Measurements from ENCODE around the gene FAM131C. TPM values are rescaled to one million over a fixed set of nuclear protein-coding genes. Genes with fewer than 3 reads are reported as not detected.

Gene FAM131C
- total RNA-seq, 1 experiment from 2014 or later = 7.4 TPM

DNA sequence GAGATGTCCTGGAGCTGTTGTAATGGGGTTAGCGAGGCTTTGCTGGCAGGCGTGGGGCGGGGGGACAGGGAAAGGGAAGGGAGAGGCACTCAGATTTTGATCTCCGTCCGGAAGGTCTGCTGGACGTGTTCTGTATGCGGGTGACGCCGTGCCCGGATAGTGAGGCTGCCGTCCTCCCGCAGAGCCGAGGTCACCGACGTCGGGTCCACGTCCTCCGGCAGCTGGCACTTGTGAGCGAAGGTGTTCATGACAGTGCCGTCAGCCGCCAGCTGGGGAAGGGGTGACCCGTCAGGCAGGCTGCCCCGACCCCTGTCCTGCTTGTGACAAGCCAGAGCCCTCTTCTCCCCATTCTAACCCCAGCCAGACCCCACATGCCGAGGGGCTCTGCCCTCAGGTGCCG is 58.0 kb downstream of the FAM131C start:
- no peaks in the 10 kb centered on the region for H3K79me2 ChIP-seq (ENCODE audit: low read depth)
- no TSS peak for BruUV-seq (replicated peaks)
- intact Hi-C loops (cut with micrococcal nuclease; ENCODE audit: unreplicated experiment) = no loop called here
- no peaks in the 10 kb centered on the region for H3K9me3 ChIP-seq (ENCODE audit: insufficient read depth, low read depth)
- no peaks in the 10 kb centered on the region for H3K9me2 ChIP-seq (ENCODE audit: insufficient read depth)
- ChIA-PET CTCF (interaction anchor here (0.7 kb wide), 1 partner anchor 33 kb away, joined by 3 read pairs; no protein-coding TSS in a partner anchor), POLR2A (ENCODE audit: unreplicated experiment) (no interaction called here)
- H3K4me3 ChIP-seq = no peak overlapping the region
- no peaks in the 10 kb centered on the region for H4K20me1 ChIP-seq (ENCODE audit: insufficient read depth)
- no peak overlapping the region for H2AFZ ChIP-seq
- TF ChIP-seq CTCF (conservative IDR thresholded peaks at IDR 0.05) = no peak
- H3F3A ChIP-seq (ENCODE audit: insufficient read depth, low read depth) = peaks cover 10% of the 10 kb centered on the region; the same call in 1 of the 2 replicates
- no peaks in the 10 kb centered on the region for H3K27me3 ChIP-seq (ENCODE audit: insufficient read depth, low read depth)
- H3K27ac ChIP-seq = no peak overlapping the region
- no peak for DNase-seq
- peaks cover 5% of the 10 kb centered on the region; the same call in 1 of the 2 replicates for H3K4me1 ChIP-seq (replicated peaks; ENCODE audit: insufficient read depth)
- no peak overlapping the region for H3K4me2 ChIP-seq
- H3K36me3 ChIP-seq (ENCODE audit: low read depth) = no peaks in the 10 kb centered on the region

DNA sequence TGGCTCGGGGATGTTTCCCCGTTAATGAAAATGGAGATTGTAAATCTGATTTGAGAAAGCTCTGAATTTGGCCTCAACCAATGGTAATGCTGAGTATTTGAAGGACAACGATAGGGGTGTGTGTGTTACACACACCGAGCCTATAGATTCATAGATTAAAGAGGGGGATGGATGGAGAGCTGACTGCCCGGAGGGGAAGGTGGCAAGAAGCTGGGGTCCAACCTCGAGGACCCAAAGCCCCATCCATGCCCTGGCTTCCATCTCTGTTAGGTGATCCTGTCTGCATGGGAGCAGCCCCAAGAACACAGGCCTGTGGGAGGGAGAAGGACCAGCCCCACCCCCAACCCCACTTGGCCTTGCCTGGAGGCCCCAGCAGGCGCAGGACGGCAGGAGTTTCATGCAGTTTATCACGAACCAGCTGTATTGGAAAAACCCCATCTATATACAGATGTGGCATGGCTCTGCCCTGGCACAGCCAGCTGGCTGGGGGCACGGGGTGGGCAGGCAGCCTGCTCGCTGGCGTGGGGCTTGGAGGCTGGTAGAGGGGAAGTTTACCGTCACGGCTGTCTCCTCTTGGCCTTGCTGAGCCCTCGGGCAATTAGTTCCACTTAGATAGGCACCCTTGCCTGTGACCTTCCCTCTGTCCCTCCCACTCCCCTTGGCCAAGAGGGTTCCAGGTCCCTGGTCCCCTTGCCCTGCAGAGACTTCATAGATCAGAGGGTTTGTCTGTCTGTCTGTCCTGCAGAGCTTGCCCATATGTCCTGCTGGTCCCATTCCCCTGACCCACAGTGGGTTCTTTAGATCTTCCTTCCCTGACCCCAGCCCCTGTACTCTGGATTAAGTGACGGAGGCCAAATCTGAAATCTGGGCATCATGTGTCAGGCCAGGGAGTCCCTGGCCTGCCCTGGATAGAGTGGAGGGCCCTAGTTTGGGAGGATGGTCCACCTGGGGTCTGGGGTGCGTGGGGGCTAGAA is 58.7 kb downstream of the FAM131C start:
- Histone ChIP-seq H4K20me1 (ENCODE audit: insufficient read depth) (no peaks in the 10 kb centered on the region), H3K4me3 (no peak overlapping the region), H3F3A (ENCODE audit: insufficient read depth, low read depth) (peaks cover 10% of the 10 kb centered on the region; the same call in 1 of the 2 replicates), H2AFZ (no peak overlapping the region), H3K27me3 (ENCODE audit: insufficient read depth, low read depth) (no peaks in the 10 kb centered on the region), H3K4me1 (replicated peaks; ENCODE audit: insufficient read depth) (peaks cover 5% of the 10 kb centered on the region; the same call in 1 of the 2 replicates), H3K79me2 (ENCODE audit: low read depth) (no peaks in the 10 kb centered on the region), H3K27ac (no peak overlapping the region), H3K9me3 (ENCODE audit: insufficient read depth, low read depth) (no peaks in the 10 kb centered on the region), H3K4me2 (no peak overlapping the region), H3K9me2 (ENCODE audit: insufficient read depth) (no peaks in the 10 kb centered on the region), H3K36me3 (ENCODE audit: low read depth) (no peaks in the 10 kb centered on the region)
- intact Hi-C loops (cut with micrococcal nuclease; ENCODE audit: unreplicated experiment) = loop anchor here (5.0 kb wide), 1 partner anchor 353 kb away; the partner anchor contains the start of gene SZRD1
- no peak for TF ChIP-seq EZH2 (IDR thresholded peaks at IDR 0.05; ENCODE audit: low read depth)
- no peak for TF ChIP-seq CTCF (conservative IDR thresholded peaks at IDR 0.05)
- POLR2A ChIA-PET (ENCODE audit: unreplicated experiment) = no interaction called here
- CTCF ChIA-PET = no interaction called here
- BruUV-seq (replicated peaks) = no TSS peak
- no peak for DNase-seq

DNA sequence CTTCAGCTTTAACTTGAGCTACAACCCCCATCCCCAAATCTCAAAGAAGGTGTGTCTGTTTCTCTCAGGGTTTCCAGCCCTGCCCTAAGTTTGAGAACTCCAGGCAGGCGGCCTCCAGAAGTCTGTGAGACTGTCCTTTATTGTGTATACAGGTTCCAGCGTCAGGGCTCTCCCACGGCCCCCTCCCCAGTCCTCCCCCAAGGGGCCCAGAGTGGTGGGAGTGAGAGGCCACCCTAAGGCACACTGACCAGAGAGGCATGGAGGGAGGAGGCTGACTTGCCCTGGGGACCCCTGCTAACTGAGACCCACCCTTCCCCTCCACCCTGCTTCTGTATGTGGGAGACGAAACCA is 59.6 kb downstream of the FAM131C start:
- no peak for DNase-seq
- TF ChIP-seq EZH2 (IDR thresholded peaks at IDR 0.05; ENCODE audit: low read depth) (no peak), CTCF (conservative IDR thresholded peaks at IDR 0.05) (no peak)
- Histone ChIP-seq H3F3A (ENCODE audit: insufficient read depth, low read depth) (peaks cover 10% of the 10 kb centered on the region; the same call in 1 of the 2 replicates), H3K27ac (no peak overlapping the region), H3K4me3 (no peak overlapping the region), H3K9me3 (ENCODE audit: insufficient read depth, low read depth) (no peaks in the 10 kb centered on the region), H3K4me1 (replicated peaks; ENCODE audit: insufficient read depth) (peaks cover 5% of the 10 kb centered on the region; the same call in 1 of the 2 replicates), H2AFZ (no peak overlapping the region), H3K4me2 (no peak overlapping the region), H3K79me2 (ENCODE audit: low read depth) (no peaks in the 10 kb centered on the region), H3K9me2 (ENCODE audit: insufficient read depth) (no peaks in the 10 kb centered on the region), H4K20me1 (ENCODE audit: insufficient read depth) (no peaks in the 10 kb centered on the region), H3K27me3 (ENCODE audit: insufficient read depth, low read depth) (no peaks in the 10 kb centered on the region), H3K36me3 (ENCODE audit: low read depth) (no peaks in the 10 kb centered on the region)
- no TSS peak for BruUV-seq (replicated peaks)
- intact Hi-C loops (cut with micrococcal nuclease; ENCODE audit: unreplicated experiment) = loop anchor here (5.0 kb wide), 1 partner anchor 353 kb away; the partner anchor contains the start of gene SZRD1
- POLR2A ChIA-PET (ENCODE audit: unreplicated experiment) = no interaction called here
- CTCF ChIA-PET = no interaction called here
